ENCODE measurements around the gene MBD6.

GRCh38 chr12:57521525-57522010, 1.1 kb upstream of the MBD6 start:
- TF ChIP-seq BACH2 (CRISPR knock-in tag; IDR thresholded peaks at IDR 0.05; ENCODE audit: borderline replicate concordance) = no peak
- no peak for TF ChIP-seq ZNF70 (CRISPR knock-in tag; IDR thresholded peaks at IDR 0.05)
- TF ChIP-seq, protein P1, sequence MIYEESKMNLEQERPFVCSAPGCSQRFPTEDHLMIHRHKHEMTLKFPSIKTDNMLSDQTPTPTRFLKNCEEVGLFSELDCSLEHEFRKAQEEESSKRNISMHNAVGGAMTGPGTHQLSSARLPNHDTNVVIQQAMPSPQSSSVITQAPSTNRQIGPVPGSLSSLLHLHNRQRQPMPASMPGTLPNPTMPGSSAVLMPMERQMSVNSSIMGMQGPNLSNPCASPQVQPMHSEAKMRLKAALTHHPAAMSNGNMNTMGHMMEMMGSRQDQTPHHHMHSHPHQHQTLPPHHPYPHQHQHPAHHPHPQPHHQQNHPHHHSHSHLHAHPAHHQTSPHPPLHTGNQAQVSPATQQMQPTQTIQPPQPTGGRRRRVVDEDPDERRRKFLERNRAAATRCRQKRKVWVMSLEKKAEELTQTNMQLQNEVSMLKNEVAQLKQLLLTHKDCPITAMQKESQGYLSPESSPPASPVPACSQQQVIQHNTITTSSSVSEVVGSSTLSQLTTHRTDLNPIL (CRISPR knock-in tag; IDR thresholded peaks at IDR 0.05; ENCODE audit: low read depth) = no peak
- no peak for TF ChIP-seq ESRRG (CRISPR knock-in tag; IDR thresholded peaks at IDR 0.05)
- TF ChIP-seq PPARA (CRISPR knock-in tag; IDR thresholded peaks at IDR 0.05; ENCODE audit: borderline replicate concordance) = no peak
- peak; percentile 54; the same call in 1 of the 2 replicates for TF ChIP-seq SNAI2 (CRISPR knock-in tag; IDR thresholded peaks at IDR 0.05)
- TF ChIP-seq ZFP30 (CRISPR knock-in tag; IDR thresholded peaks at IDR 0.05) = no peak
- no peak for TF ChIP-seq ZFP3 (CRISPR knock-in tag; IDR thresholded peaks at IDR 0.05)
- no peak for TF ChIP-seq ISL1 (CRISPR knock-in tag; IDR thresholded peaks at IDR 0.05)
- no peak for TF ChIP-seq ARNTL (CRISPR knock-in tag; IDR thresholded peaks at IDR 0.05; ENCODE audit: borderline replicate concordance, low read depth)
- no peak for TF ChIP-seq GLIS3 (CRISPR knock-in tag; IDR thresholded peaks at IDR 0.05)

Data from SK-N-SH treated with all-trans-retinoic acid at 6 μM for 48 hours (cell line).